A549 (cell line): ENCODE results near the gene ARIH1. TPM values are rescaled to one million over a fixed set of nuclear protein-coding genes. Genes with fewer than 3 reads are reported as not detected.
"Not testable (repeated sequence)": the region's sequence is repeated elsewhere in the genome, so short reads cannot be mapped to it uniquely, and the experiment has no call there.

ENCODE experiments used
- ATAC-seq, 2 experiments: fragments of 200-7000 bp in 1 of 2; fragments of >200 bp in 1 of 2; cut with Nextera tagmentation in 1 of 2; cut with Tn5 transposase in 1 of 2; 3 replicates each; pipeline versions ENCODE4 v1.8.0 to v1.9.1; 2018 to 2020; ENCODE audit warnings: mild to moderate bottlenecking in 1 of 2, moderate library complexity in 1 of 2
- CTCF ChIA-PET: fragments of 300-600 bp; sonication (Branson Sonifier 250); formaldehyde crosslinking; extraction: SDS; loops from one replicate; lab custom pipeline; 2021; ENCODE audit warnings: antibody characterized with exemption, inconsistent platforms; lab: Yijun Ruan, JAX
- POLR2A ChIA-PET: fragments of 350-600 bp; formaldehyde crosslinking; extraction: SDS; loops from one replicate; lab custom pipeline; 2021; ENCODE audit warnings: antibody characterized with exemption, inconsistent platforms; lab: Yijun Ruan, JAX
- DNase-seq, 2 experiments: peaks; one replicate each; pipeline versions ENCODE4 v3.0.0 to v3.0.0-alpha.2; 2011 to 2016; ENCODE audit warnings: low read depth in 1 of 2, low spot score in 1 of 2
- FAIRE-seq: peaks from 2 replicates; lab custom pipeline; 2011; peaks lifted over from hg19 to GRCh38; lab: Jason Lieb, UNC
- H3K27ac ChIP-seq, 2 experiments: fragments of >200 bp; sonication (Bioruptor Twin); formaldehyde crosslinking; 3 replicates each; pipeline ENCODE4 v1.5.1; 2016 to 2017
- H3K4me1 ChIP-seq: fragments of >200 bp; sonication (Bioruptor Twin); formaldehyde crosslinking; 3 replicates; pipeline ENCODE4 v1.6.1; 2016
- H3K4me2 ChIP-seq: fragments of >200 bp; sonication (Bioruptor Twin); formaldehyde crosslinking; 3 replicates; pipeline ENCODE4 v1.6.1; 2016
- H3K4me3 ChIP-seq: fragments of >200 bp; sonication (Bioruptor Twin); formaldehyde crosslinking; 3 replicates; pipeline ENCODE4 v1.5.1; 2016
- H3K9me3 ChIP-seq: fragments of >200 bp; sonication (Bioruptor Twin); formaldehyde crosslinking; 3 replicates; pipeline ENCODE4 v1.6.1; 2016
- BHLHE40 ChIP-seq: IDR thresholded peaks from 2 replicates; pipeline ENCODE4 v1.6.1; 2012; ENCODE audit warnings: low read depth, low read length, inconsistent platforms
- CBX2 ChIP-seq: fragments of 200-600 bp; sonication (generic); IDR thresholded peaks from 2 replicates; pipeline ENCODE4 v1.6.1; 2016; ENCODE audit warnings: low read depth, mild to moderate bottlenecking, borderline replicate concordance
- EHF ChIP-seq: fragments of 250-450 bp; sonication (Bioruptor Pico); IDR thresholded peaks from 2 replicates; pipeline ENCODE4 v1.5.0; 2020; ENCODE audit warnings: mild to moderate bottlenecking
- FOSL2 ChIP-seq, 2 experiments: fragments of 450-650 bp in 1 of 2; fragments of >200 bp in 1 of 2; sonication (Bioruptor Twin) in 1 of 2; formaldehyde crosslinking; IDR thresholded peaks; 2 replicates each; pipeline versions ENCODE4 v1.5.0 to v1.6.1; 2016 to 2020; ENCODE audit warnings: mild to moderate bottlenecking in 1 of 2, moderate library complexity in 1 of 2
- HOXB5 ChIP-seq: fragments of 250-450 bp; sonication (Bioruptor Pico); IDR thresholded peaks from 2 replicates; pipeline ENCODE4 v1.5.0; 2020; ENCODE audit warnings: mild to moderate bottlenecking, moderate library complexity
- KDM1A ChIP-seq: fragments of 200-600 bp; sonication (generic); IDR thresholded peaks from 2 replicates; pipeline ENCODE4 v1.6.1; 2016; ENCODE audit warnings: low read depth, mild to moderate bottlenecking
- MAZ ChIP-seq: fragments of 150-350 bp; IDR thresholded peaks from 2 replicates; pipeline ENCODE4 v1.6.1; 2014; ENCODE audit warnings: antibody characterized with exemption, low read depth, low read length, borderline replicate concordance
- NFE2L2 ChIP-seq: fragments of 150-350 bp; conservative IDR thresholded peaks from 2 replicates; pipeline ENCODE4 v1.6.1; 2014; ENCODE audit warnings: low read length
- PHF8 ChIP-seq: fragments of 200-600 bp; sonication (generic); IDR thresholded peaks from 2 replicates; pipeline ENCODE4 v1.6.1; 2016; ENCODE audit warnings: low read depth, mild to moderate bottlenecking, antibody characterized with exemption, moderate library complexity, borderline replicate concordance
- POLR2A ChIP-seq: IDR thresholded peaks from 2 replicates; pipeline ENCODE4 v1.6.1; 2012; ENCODE audit warnings: mild to moderate bottlenecking, low read length
- POLR2AphosphoS2 ChIP-seq: conservative IDR thresholded peaks from 2 replicates; pipeline ENCODE4 v1.6.1; 2012; ENCODE audit warnings: low read length, improper control_type of control experiment, inconsistent platforms
- RARB ChIP-seq: fragments of 250-450 bp; sonication (Bioruptor Pico); IDR thresholded peaks from 2 replicates; pipeline ENCODE4 v1.8.0; 2021; ENCODE audit warnings: mild to moderate bottlenecking, moderate library complexity
- REST ChIP-seq: fragments of 200-600 bp; sonication (generic); IDR thresholded peaks from 2 replicates; pipeline ENCODE4 v1.6.1; 2016; ENCODE audit warnings: antibody characterized with exemption, mild to moderate bottlenecking, moderate library complexity
- RNF2 ChIP-seq: fragments of 200-600 bp; sonication (generic); IDR thresholded peaks from 2 replicates; pipeline ENCODE4 v1.6.1; 2016; ENCODE audit warnings: low read depth, mild to moderate bottlenecking, antibody characterized with exemption, moderate library complexity, borderline replicate concordance
- TFCP2L1 ChIP-seq: fragments of 250-450 bp; sonication (Bioruptor Pico); IDR thresholded peaks from 2 replicates; pipeline ENCODE4 v1.5.0; 2021; ENCODE audit warnings: mild to moderate bottlenecking
- ZNF302 ChIP-seq: fragments of 250-450 bp; sonication (Bioruptor Pico); IDR thresholded peaks from 2 replicates; pipeline ENCODE4 v1.9.0; 2021; ENCODE audit warnings: inconsistent platforms, mild to moderate bottlenecking, moderate library complexity
- WGBS: methylation state at CpG from one replicate; pipeline ENCODE4 v1.1.6; 2017; ENCODE audit errors: missing lambda C conversion rate; 5-methylcytosine and 5-hydroxymethylcytosine counted together
- polyA plus RNA-seq, 4 experiments: library from polyadenylated mRNA; depleted of rRNA in 3 of 4; stranded (reverse); fragments of >200 nt; fragmentation: RNase III in 1 of 4; extraction: RNeasy Plus Mini Kit Qiagen cat#74134 plus additional on column Dnase treatment in 1 of 4; gene quantifications; 2 replicates in 3 of 4; 3 replicates in 1 of 4; pipeline ENCODE4 v1.2.3, GENCODE V29; 2011 to 2017
- TF ChIP-seq, protein P1 (sequence below): fragments of >200 bp; sonication (Bioruptor Twin); formaldehyde crosslinking; IDR thresholded peaks from 3 replicates; pipeline ENCODE4 v1.5.1; 2016
- TF ChIP-seq, protein P2 (sequence below): fragments of >200 bp; sonication (Bioruptor Twin); formaldehyde crosslinking; IDR thresholded peaks from 3 replicates; pipeline ENCODE4 v1.6.1; 2016
- TF ChIP-seq, protein P3 (sequence below): fragments of >200 bp; sonication (Bioruptor Twin); formaldehyde crosslinking; IDR thresholded peaks from 2 replicates; pipeline ENCODE4 v1.6.1; 2016

Gene ARIH1
- polyA plus RNA-seq, 2 of the 4 experiments (the other 2 are of a cell fraction) = 92.6 to 127 TPM

DNA sequence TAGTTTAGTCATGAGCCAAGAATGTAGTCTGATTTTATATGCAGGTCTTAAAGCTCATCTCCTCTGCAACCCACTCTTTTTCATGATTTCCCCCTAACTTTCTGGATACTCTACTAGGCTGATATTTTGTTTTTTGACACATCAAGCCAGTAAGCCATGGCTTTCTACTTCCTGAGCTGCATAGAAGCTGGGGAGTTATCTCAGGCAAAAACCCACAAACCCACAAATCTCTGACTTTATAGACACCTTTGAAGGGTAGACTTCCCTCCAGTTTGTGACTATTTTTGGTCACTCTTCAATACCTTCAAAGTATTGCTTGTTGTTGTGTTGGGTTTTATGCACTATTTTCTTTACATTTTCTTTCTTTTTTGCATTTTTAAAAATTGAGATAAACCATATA lies 47.4 kb upstream of the ARIH1 start:
- no peak for ATAC-seq
- H3K9me3 ChIP-seq = peaks cover 39% of the 10 kb centered on the region
- ChIA-PET POLR2A (no interaction called here), CTCF (interaction anchor here (1.0 to 1.2 kb wide), 2 partner anchors 28 to 114 kb away, joined by 3 read pairs; no protein-coding TSS in a partner anchor)
- H3K4me1 ChIP-seq = no peaks in the 10 kb centered on the region
- H3K27ac ChIP-seq = no peak overlapping the region
- H3K4me3 ChIP-seq = no peak overlapping the region
- FAIRE-seq = no peak
- TF ChIP-seq BHLHE40 = no peak
- no peak for TF ChIP-seq MAZ
- no peak for TF ChIP-seq POLR2A
- TF ChIP-seq TFCP2L1 (CRISPR knock-in tag) = no peak
- no peak for TF ChIP-seq ZNF302 (CRISPR knock-in tag)
- TF ChIP-seq, protein P1, sequence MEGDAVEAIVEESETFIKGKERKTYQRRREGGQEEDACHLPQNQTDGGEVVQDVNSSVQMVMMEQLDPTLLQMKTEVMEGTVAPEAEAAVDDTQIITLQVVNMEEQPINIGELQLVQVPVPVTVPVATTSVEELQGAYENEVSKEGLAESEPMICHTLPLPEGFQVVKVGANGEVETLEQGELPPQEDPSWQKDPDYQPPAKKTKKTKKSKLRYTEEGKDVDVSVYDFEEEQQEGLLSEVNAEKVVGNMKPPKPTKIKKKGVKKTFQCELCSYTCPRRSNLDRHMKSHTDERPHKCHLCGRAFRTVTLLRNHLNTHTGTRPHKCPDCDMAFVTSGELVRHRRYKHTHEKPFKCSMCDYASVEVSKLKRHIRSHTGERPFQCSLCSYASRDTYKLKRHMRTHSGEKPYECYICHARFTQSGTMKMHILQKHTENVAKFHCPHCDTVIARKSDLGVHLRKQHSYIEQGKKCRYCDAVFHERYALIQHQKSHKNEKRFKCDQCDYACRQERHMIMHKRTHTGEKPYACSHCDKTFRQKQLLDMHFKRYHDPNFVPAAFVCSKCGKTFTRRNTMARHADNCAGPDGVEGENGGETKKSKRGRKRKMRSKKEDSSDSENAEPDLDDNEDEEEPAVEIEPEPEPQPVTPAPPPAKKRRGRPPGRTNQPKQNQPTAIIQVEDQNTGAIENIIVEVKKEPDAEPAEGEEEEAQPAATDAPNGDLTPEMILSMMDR = no peak
- TF ChIP-seq HOXB5 = no peak
- TF ChIP-seq EHF (CRISPR knock-in tag) = no peak
- TF ChIP-seq PHF8 = no peak
- TF ChIP-seq, protein P2, sequence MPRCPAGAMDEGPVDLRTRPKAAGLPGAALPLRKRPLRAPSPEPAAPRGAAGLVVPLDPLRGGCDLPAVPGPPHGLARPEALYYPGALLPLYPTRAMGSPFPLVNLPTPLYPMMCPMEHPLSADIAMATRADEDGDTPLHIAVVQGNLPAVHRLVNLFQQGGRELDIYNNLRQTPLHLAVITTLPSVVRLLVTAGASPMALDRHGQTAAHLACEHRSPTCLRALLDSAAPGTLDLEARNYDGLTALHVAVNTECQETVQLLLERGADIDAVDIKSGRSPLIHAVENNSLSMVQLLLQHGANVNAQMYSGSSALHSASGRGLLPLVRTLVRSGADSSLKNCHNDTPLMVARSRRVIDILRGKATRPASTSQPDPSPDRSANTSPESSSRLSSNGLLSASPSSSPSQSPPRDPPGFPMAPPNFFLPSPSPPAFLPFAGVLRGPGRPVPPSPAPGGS = no peak
- TF ChIP-seq NFE2L2 = no peak
- no peak for TF ChIP-seq KDM1A
- no peak for TF ChIP-seq POLR2AphosphoS2
- TF ChIP-seq CBX2 = no peak
- TF ChIP-seq REST = no peak
- no peak for TF ChIP-seq RARB (CRISPR knock-in tag)
- no peak for DNase-seq
- H3K4me2 ChIP-seq = no peak overlapping the region

DNA sequence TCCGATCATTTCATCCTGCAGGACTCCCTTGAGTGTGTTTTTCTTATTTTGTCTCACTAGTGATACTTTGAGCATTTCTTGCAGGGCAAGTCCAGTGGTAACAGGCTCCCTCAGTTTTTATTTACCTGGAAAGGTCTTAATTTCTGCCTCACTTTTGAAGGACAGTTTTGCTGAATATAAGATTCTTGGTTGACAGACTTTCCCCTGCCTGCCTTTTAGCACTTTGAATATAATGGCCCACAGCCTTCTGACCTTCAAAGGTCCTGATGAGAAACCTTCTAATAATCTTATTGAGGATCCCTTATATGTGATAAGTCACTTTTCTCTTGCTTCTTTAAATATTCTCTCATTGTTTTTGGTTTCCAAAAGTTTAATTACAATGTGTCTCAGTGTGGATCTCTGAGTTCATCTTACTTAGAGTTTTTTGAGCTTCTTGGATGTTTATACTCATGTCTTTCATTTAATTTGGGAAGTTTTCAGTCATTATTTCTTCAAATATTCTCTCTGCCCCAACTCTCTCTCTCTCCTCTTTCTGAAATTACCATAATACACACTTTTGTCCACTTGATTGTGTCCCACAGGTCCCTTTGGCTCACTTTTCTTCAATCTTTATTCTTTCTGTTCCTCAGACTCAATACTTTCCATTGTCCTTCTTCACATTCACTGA lies 36.3 kb upstream of the ARIH1 start:
- ChIA-PET POLR2A (no interaction called here), CTCF (no interaction called here)
- peaks cover 27% of the 10 kb centered on the region for H3K9me3 ChIP-seq
- no peak for DNase-seq
- no peak overlapping the region for H3K27ac ChIP-seq
- no peak for FAIRE-seq
- no peaks in the 10 kb centered on the region for H3K4me1 ChIP-seq
- WGBS = 5% methylated on average over 1 of the region's 1 CpG
- ATAC-seq = no peak
- no peak overlapping the region for H3K4me3 ChIP-seq
- TF ChIP-seq FOSL2 (IDR thresholded peaks at IDR 0.05) = no peak
- no peak for TF ChIP-seq FOSL2 (CRISPR knock-in tag; IDR thresholded peaks at IDR 0.05)
- TF ChIP-seq NFE2L2 = no peak
- TF ChIP-seq, protein P3, sequence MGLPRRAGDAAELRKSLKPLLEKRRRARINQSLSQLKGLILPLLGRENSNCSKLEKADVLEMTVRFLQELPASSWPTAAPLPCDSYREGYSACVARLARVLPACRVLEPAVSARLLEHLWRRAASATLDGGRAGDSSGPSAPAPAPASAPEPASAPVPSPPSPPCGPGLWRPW = no peak
- TF ChIP-seq, protein P2 = no peak
- no peak for TF ChIP-seq RNF2
- TF ChIP-seq, all 56 proteins: peak for 0
- H3K4me2 ChIP-seq = no peak overlapping the region

GRCh38 chr15:72442848-72443247 lies 31.3 kb upstream of the ARIH1 start:
- POLR2A ChIA-PET, H3K4me1 ChIP-seq, ATAC-seq, H3K4me3 ChIP-seq, DNase-seq, H3K27ac ChIP-seq, H3K4me2 ChIP-seq, FAIRE-seq, H3K9me3 ChIP-seq: not testable (repeated sequence)
- CTCF ChIA-PET = interaction anchor here (1.4 kb wide), 1 partner anchor 8 kb away, joined by 4 read pairs; no protein-coding TSS in a partner anchor
- 34% methylated on average over 5 of the region's 5 CpGs for WGBS
